Esophagus muscularis mucosa (tissue), 4 donors: ENCODE data around the gene COL26A1.

Experiments
- EP300 ChIP-seq: sonication (generic); formaldehyde crosslinking; IDR thresholded peaks from one replicate; pipeline ENCODE4 v1.6.1; 2017; ENCODE audit warnings: antibody characterized with exemption
- POLR2A ChIP-seq: fragments of 450-650 bp; IDR thresholded peaks from one replicate; pipeline ENCODE4 v1.6.1; 2017; ENCODE audit warnings: antibody characterized with exemption, moderate library complexity, mild to moderate bottlenecking, low read depth
- POLR2AphosphoS5 ChIP-seq, 2 donors: sonication (generic); formaldehyde crosslinking; IDR thresholded peaks; one replicate each; pipeline ENCODE4 v1.6.1; 2017; ENCODE audit warnings: antibody characterized with exemption in 2 of 2
- TF ChIP-seq, protein P1 (sequence below), 3 experiments: fragments of 200-600 bp in 2 of 3; fragments of 450-650 bp in 1 of 3; sonication (generic) in 2 of 3; IDR thresholded peaks; one replicate each; pipeline ENCODE4 v1.5.1; 2017 to 2019; ENCODE audit warnings: antibody characterized with exemption in 3 of 3, mild to moderate bottlenecking in 2 of 3, moderate library complexity in 1 of 3

DNA sequence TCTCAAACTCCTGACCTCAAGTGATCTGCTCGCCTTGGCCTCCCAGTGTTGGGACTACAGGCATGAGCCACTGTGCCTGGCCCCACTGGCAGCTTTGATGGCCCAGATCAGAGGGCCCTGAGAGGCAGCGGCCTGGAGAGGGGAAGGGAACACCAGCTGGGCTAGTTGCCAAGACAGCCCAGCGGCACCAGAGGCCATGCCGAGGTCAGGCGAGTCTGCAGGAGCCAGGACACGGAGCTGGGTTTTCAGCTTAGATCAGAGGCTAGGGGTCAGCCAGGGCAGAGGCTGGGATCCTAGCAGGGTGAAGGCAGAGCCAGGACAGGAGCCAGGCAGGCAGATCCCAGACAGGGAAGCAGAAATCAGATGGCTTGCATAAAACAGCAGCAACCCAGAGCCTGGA, 173.6 kb downstream of the COL26A1 start:
- TF ChIP-seq EP300 = no peak
- TF ChIP-seq, protein P1, sequence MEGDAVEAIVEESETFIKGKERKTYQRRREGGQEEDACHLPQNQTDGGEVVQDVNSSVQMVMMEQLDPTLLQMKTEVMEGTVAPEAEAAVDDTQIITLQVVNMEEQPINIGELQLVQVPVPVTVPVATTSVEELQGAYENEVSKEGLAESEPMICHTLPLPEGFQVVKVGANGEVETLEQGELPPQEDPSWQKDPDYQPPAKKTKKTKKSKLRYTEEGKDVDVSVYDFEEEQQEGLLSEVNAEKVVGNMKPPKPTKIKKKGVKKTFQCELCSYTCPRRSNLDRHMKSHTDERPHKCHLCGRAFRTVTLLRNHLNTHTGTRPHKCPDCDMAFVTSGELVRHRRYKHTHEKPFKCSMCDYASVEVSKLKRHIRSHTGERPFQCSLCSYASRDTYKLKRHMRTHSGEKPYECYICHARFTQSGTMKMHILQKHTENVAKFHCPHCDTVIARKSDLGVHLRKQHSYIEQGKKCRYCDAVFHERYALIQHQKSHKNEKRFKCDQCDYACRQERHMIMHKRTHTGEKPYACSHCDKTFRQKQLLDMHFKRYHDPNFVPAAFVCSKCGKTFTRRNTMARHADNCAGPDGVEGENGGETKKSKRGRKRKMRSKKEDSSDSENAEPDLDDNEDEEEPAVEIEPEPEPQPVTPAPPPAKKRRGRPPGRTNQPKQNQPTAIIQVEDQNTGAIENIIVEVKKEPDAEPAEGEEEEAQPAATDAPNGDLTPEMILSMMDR (IDR thresholded peaks at IDR 0.05) = no peak
- TF ChIP-seq POLR2A = no peak
- TF ChIP-seq POLR2AphosphoS5 (IDR thresholded peaks at IDR 0.05) = no peak
